Measurements from ENCODE around the gene LIPA.
A peak's percentile ranks its signal among the peaks of the same experiment; 100 is the strongest.
"Not testable (repeated sequence)": the region's sequence is repeated elsewhere in the genome, so short reads cannot be mapped to it uniquely, and the experiment has no call there.

Gene LIPA

DNA sequence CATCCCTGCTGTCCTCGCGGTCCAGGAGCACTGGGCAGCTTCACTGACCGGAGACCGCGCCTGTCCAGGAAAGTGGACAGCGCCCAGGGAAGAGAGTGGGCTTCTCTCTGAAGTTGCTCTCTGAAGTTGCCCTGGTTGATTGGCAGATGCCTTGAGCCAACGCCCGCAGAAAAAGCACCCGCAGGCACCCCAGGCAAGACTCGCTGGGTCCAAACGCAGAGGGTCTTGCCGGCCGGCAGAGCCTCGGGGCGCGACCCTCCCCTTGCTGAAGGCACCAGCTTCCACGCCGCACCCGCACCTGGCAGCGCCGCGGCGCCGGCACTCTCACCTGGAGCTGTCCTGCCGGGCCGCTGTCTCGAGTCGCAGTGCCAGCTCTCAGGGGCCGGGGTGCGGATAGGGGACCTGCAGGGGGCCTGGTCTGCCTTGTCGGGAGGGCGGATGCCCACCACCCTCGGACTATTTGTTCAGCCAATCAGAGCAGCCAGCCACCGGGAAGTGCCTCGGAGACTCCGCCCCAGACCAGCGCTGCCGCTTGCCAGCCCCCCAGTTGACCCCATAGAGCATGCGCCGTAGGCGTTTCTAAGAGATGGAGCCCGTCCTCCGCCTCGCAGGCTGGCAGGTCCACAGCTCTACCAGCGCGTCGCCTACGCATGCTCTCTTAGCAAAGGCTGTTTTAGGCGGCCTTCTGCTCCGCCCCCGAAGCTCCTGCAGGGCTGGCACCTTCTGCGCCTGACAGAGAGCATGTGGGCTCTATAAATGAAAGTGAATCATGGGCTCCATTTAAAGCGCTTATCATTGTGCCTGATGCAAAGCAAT lies at the start of gene LIPA:
Gene LIPA (minus strand): TSS at position 367 of the 816 bp plus-strand sequence. CDS start 4,127 bp downstream, outside the sequence.
- peak; percentile 81 to 86 for DNase-seq

DNA sequence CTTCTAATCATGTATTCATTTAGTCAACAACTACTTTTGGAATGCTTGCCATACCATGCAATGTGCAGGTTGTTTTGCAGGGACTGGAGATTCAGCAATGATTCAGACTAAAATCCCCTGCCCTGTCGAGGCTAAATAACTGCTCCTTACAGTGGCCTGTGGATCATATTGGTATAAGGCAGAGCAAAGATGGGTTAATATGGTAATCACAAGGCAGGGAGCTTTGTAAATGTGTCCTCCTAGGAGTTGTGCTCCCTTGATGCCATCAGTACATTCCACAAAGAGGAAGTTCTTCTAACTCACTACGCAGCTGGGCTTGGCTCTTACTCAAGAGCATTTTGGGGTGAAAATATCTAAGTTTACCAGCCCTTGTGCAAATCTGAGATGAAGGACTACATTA lies 49.7 kb upstream of the LIPA start:
- peak in 1 of 2 donors; percentile 5 for DNase-seq

DNA sequence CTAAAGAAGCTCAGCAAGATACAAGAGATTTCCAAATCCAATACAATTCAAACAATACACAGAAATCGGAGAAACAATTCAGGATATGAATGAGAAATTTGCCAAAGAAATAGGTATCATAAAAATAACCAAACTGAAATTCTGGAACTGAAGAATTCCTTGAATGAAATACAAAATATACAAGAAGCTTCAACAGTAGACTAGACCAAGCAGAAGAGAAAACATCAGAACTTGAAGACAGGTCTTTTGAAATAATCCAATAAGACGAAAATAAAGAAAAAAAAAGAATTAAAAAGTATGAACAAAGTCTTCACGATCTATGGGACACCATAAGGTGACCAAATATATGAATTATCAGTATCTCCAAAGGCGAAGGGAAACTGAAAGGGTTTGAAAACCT lies 47.5 kb upstream of the LIPA start:
- DNase-seq = no peak

DNA sequence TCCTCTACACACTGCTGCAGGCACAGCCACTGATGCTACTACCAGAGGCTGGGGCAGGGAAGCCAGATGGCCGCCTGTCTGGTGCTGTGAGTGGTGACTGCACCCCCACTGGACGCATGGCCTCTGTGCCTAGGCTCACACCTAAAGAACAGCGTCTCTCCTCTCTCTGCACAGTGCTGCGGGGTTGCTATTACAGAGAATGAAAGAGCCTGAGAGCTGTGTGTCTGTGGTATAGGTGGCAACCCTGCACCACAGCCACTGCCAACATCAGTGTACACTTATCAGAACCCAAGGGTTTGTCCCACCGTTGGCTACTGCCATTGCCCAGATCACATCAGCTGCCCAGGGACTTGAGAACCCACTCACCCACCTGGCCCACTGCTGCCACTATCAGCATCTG lies 46.2 kb upstream of the LIPA start:
- no peak for DNase-seq

DNA sequence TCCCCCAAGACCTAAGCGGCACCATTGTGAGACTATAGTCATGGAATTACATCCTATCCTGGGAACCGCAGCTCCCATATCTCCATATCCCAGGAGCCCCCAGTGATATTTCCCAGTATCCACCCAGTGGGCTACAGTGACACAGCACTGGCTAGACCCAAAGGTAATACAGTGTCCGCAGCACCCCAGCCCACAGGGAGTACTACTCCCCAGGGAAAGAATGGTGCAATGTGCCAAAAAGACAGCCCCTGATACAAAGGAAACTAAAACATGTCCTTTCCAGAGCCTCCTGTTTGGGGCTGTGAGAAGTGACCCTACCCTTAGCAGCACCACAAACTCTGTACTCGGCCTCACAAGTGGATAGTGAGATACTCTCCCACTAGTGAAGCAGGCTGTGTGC lies 45.8 kb upstream of the LIPA start:
- no peak for DNase-seq

DNA sequence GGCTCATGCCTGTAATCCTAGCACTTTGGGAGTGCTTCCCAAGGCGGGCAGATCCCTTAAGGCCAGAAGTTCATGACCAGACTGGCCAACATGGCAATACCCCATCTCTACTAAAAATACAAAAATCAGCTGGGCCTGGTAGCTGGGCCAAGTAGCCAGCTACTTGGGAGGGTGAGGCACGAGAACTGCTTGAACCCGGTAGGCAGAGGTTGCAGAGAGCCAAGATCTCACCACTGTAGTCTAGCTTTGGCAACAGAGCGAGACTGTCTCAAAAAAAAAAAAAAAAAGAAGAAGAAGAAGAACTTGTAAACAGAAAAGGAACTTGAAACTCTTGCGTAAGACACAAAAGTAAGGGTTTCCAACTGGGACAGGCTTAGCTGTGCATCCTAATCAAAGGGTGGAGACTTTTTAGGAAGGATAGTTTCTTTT lies 44.7 kb upstream of the LIPA start:
- no peak for DNase-seq

DNA sequence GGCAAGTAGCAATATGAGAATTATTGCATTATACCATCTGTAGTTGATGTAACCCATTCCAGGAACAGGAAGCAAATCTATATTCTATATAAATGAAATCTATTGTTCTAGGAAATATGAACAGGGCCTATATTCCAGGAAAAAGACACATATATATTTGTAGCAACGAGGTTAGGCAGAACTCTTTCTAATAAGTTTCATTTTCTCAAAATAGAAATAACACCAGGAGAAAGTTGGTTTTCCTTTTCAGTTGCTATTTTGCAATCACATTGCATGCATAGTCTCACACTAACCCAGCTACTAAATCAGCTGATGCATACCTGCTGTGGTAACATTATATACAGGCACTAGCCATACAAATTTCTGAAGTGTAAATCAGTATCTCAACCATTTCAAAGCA lies 44.0 kb upstream of the LIPA start:
- no peak for DNase-seq

DNA sequence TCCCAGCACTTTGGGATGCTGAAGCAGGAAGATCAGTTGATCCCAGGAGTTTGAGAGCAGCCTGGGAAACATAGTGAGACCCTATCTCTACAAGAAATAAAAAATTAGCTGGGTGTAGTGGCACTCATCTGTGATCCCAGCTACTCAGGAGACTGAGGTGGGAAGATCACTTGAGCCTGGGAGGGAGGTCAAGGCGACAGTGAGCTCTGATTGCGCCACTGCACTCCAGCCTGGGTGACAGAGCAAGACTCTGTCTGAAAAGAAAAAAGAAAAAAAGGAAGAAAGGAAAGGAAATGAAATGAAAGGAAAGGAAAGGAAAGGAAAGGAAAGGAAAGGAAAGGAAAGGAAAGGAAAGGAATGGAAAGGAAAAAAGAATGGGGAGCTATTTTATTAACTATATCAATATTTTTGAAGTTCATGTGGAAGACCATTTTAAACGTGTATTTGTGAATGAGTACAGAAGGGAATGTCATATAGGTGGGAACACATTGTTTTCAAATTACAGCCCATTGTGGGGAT lies 43.2 kb upstream of the LIPA start:
- DNase-seq = no peak

DNA sequence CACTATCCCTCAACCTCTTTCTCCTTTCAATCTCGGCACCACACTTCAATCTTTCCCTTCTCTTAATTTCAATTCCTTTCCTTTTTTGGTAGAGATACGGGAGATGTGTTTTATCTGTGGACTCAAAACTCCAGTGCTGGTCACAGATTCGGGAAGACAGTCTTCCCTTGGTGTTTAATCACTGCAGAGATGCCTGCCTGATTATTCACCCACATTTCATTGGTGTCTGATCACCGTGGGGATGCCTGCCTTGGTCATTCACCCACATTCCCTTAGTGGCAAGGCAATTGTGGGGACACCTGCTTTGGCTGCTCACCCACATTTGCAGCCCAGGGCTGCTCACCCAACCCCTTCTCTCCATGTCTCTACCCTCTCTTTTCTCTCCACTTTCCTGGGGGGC lies 33.7 kb upstream of the LIPA start:
- not testable (repeated sequence) for DNase-seq

DNA sequence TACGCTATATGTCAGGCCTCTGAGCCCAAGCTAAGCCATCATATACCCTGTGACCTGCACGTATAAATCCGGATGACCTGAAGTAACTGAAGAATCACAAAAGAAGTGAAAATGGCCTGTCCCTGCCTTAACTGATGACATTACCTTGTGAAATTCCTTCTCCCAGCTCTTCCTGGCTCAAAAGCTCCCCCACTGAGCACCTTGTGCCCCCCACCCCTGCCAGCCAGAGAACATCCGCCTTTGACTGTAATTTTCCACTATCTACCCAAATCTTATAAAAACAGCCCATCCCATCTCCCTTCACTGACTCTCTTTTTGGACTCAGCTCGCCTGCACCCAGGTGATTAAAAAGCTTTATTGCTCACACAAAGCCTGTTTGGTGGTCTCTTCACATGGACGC lies 33.1 kb upstream of the LIPA start:
- not testable (repeated sequence) for DNase-seq

DNA sequence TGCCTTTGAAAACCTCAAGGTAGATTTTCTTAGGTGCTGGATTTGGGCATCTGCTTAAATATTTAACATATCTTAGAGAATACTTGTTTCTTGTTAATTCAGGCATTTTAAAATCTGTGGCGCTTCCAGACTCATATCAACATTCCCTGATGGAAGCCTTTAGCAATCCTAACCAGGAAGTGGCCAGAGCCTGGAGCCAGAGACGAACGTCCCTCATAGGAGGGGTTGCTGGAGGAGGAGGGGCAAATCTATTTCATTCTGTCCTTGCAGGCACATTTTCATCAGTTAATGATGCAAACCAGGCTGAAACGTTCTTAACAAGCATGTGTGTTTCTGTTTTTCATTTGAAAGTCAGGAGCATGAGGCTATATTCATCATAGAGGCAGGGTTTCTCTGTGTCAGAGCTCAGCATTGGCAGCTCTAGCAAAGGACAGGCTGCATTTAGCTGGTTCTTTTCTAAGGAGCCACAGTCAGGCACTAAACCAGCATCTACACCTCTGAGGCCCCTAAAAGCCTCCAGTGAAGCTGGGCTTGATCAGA lies 32.4 kb upstream of the LIPA start:
- no peak for DNase-seq

DNA sequence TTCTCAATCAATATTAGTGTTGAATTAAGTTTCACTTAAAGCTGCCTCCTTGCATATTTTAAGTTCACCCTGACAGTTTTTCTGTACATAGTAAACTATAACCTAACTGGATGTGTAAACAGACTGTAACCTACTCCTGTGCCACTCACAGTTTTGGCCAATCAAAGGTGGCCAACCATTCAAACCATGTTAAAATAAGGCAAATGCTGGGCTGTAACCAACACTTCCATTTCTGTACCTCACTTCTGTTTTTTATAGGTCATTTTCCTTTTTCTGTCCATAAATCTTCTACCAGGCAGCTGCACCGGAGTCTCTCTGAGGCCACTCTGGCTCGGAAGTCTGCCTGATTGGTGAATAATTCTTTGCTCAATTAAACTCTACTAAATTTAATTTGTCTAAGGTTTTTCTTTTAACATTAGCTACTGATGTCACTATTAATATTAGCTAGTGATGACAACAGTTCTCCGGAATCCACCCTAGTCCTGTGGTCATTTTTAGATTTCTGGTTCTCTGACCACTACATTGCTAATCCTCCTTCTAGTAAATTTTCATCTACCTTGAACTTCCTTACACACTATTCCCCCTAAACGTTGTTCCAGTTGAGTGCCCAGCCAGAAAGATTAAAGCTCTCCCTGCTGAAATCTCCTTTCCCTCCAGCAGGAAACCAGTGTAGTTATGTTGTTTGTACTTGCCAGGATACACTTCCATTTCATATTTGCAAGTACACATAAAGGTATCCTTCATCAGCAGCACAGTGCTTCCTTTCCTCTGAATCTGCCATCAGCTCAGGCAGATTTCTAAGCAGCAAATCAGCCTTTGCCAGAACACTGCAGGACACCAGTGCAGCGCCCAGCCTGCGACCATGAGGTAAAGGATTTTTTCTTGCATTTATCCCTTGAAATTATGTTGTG lies 31.7 kb upstream of the LIPA start:
- no peak for DNase-seq

DNA sequence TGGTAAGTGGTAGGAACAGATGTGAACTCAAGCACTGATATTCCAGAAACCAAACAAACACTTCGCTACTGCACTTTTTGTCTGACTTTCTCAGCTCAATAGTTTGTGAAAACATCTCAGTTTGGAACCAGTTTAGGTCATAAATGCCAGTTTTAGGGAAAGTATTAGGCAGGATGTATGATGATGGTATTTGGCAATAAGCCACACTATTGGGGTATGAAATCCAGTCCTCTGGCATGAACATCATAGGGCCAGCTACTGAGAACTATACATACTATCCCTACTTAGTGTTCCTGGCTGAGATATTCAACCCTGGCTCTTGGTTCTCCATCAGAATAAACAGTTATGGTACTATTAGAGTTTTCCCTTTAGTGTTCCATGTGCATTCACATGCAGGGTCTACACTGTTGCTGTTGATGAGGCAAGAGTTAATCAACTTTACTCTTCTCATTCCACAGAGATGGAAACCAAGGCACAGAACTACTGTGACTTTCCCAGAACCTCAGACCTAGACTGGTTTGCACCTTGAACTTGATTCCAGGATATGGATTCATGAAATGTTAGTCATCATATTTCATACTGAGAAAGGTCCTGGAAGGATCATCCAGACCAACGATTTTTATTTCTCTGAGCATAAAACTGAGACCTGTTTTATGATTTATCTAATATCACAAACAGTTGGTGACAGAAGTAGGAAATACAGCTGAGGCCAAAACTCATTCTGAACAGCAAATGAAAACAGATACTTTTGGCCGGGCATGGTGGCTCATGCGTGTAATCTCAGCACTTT lies 30.2 kb upstream of the LIPA start:
- no peak for DNase-seq

DNA sequence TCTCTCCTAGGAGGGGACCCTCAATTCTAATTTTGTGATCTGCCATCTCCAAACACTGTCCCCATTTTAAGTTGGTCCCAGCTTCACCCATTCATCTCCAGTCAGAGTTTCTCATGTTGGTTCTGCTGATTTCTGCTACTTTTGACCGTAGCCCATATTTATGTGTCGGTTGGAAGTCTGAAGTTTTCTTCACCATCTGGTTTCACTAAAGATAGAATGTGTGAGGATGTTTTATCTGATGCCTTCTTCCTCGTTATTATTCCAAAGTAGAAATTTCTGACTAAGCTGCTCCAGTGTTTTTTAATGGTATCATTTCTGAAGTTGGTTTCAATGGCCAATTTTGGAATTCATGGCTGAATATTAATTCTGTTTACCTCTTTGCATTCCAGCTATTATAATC lies 28.9 kb upstream of the LIPA start:
- no peak for DNase-seq

DNA sequence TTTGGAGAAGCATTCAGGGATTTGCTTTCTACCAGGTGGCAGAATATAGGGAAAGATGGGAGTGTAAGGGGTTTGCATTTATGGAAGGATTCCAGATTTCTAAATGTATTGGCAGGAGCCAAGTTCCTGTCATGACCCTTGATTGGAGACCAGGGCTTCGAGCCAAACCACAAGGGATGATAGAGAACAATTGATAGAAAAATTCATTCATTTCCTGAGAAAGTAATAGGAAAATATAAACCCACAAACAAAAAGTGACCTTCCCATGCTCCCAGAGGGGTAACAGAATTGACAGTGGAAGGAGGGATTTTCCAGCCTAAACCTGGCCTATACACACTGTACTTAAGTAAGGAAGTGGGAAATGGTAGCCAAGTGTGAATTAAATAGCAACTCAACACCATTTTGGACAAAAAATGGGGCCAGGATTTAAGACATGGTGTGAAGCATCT lies 27.9 kb upstream of the LIPA start:
- no peak for DNase-seq

DNA sequence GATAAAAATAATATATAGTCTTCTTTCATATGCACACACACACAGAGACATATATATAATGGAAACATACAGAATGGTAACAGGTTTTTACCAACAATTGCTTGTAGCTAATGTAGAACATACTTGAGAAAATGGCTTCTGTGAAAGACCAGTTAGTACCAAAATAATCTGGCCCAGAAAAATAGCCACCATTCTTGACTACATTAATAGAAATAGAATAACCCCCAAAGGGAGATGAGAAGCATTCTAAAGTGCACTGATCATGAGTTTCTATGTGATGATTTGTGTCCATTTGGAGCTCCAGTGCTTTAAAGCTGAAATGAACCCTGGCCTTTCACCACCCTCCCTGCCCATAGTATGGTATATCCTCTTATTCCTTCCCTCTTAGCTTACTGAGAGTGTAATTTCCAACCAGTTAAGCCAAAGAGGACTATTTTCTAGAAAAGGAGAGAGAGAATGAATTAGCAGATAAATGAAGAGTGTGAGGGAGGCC lies 27.4 kb upstream of the LIPA start:
- no peak for DNase-seq

DNA sequence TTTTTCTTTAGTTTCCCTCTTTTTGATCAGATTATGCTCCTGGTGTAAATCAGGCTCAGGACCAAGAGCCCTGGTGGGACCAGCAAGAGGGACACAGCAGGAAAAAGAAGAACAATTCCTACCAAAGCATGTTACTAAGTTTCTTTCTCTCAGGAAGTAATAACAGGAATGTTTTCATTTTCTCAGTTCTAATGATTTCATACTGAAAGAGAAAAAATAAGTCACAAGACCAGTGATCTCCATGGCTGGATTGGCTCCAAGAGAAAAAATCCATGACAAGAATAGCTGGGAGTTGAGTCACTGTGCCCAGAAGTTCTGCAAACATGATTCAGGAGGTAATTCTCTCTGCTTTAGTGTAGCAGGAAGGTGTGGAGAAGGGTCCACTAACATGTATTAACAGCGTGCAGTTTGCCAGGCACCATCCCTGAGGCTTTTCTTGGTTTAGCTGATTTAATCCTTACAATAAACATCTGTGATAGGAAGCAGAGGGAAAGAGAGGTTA lies 26.5 kb upstream of the LIPA start:
- DNase-seq = no peak

DNA sequence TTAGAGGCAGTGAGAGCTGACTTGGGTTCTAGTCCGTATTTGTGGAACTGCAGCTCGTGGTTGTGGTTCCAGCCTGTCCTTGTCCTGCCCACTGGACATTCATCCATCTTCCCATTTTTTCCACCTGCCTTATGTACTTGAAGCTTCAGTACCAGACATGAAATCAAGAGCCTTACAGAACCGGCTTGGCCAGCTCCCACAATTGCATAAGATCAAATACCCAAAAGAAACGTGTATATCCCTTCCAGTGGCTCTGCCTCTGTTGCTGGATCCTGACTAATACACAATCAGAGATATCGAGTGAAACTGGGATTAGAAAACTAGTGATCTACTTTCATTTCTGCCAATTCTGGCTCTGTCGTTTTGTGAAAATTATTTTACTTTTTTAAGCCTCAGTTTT lies 23.8 kb upstream of the LIPA start:
- no peak for DNase-seq

DNA sequence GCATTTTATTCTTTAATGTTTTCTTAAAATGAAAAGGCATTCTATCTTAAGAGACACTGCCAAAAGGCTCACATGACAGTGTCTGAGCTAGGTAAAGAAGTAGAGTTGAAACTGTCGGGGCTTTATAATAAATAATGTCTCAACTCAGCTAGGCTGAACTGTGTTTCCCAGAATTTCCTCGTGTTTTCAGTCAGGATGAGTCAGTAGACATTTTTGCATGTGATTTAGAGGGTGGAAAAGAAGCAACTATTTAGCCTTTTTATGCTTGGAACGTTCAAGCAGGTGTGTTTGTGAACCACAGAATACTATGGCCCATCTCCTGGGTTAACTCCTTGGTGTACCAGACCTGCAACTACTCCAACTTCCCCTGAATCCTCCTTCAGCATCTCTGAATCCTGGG lies 23.4 kb upstream of the LIPA start:
- no peak for DNase-seq

DNA sequence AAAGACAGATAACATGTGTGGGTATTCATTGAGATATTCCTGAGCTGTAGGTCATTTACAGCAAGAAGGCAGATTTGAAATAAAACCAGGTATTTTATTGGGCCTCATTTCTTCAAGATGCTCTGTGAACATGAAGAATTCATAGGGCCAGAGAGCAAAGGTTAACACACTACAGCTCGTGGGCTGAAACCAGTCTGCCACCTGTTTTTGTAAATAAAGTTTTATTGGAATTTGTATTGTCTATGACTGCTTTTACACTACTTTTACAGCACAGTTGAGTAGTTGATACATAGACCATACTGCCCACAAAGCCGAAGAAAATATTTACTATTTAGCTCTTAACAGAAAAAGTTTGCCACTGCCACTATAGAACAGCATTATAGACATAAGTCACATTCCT lies 22.1 kb upstream of the LIPA start:
- no peak for DNase-seq

DNA sequence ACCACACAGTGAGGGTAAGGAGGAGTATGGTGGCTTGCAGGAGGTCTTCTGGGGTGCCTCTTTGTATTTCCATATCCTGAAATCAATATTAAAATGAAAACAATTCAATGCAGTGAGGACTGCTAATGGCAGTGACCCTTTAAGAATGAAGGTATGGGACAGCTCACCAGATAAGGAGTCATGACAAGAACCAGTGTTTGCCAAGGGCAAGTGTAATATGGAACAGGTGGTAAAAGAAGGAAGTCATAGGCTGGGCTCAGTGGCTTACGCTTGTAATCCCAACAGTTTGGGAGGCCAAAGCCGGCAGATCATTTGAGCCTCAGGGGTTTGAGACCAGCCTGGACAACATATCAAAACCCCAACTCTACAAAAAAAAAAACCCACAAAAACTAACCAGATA lies 20.0 kb upstream of the LIPA start:
- DNase-seq = no peak

DNA sequence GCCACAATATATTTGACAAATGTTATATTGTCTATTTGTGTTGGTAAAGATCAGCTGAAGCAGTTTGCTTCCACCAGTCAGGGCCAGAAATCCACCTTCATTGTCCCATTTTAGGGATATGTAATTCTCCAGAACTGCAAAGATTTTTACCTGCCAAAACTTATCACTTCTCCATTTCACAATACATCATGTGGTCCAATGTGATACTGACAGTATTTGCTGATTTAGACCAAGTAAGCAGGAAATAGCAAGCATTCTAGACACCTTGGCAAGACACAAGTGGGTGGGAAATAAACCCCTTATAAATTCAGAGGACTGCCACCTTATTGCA lies 18.5 kb upstream of the LIPA start:
- DNase-seq = no peak
